GM12872 (cell line): Measurements from ENCODE around the gene CSTB.

ENCODE experiments used
- CTCF ChIP-seq: IDR thresholded peaks from 3 replicates; pipeline ENCODE4 v1.5.1; 2011; ENCODE audit warnings: low read depth, mild to moderate bottlenecking, low read length, moderate library complexity; ENCODE audit not compliant: insufficient read depth

CSTB gene

GRCh38 chr21:43808832-43809251 is 32.7 kb upstream of the CSTB start:
- no peak for TF ChIP-seq CTCF

GRCh38 chr21:43808367-43808766 is 32.3 kb upstream of the CSTB start:
- no peak for TF ChIP-seq CTCF

- no peak for TF ChIP-seq CTCF
These were observed 30.1 kb upstream of the CSTB start for GRCh38 chr21:43806017-43806710.

- TF ChIP-seq CTCF: no peak
These were observed 29.2 kb upstream of the CSTB start for GRCh38 chr21:43805275-43805800.

GRCh38 chr21:43803558-43804300 is 27.6 kb upstream of the CSTB start:
- no peak for TF ChIP-seq CTCF

- TF ChIP-seq CTCF: no peak
These were observed 26.7 kb upstream of the CSTB start for GRCh38 chr21:43802713-43803313.
